ENCODE measurements around the gene TMEM39B. TPM values are rescaled to one million over a fixed set of nuclear protein-coding genes. Genes with fewer than 3 reads are reported as not detected.
A peak's percentile ranks its signal among the peaks of the same experiment; 100 is the strongest.
"Not testable (repeated sequence)": the region's sequence is repeated elsewhere in the genome, so short reads cannot be mapped to it uniquely, and the experiment has no call there.

The TMEM39B gene

DNA sequence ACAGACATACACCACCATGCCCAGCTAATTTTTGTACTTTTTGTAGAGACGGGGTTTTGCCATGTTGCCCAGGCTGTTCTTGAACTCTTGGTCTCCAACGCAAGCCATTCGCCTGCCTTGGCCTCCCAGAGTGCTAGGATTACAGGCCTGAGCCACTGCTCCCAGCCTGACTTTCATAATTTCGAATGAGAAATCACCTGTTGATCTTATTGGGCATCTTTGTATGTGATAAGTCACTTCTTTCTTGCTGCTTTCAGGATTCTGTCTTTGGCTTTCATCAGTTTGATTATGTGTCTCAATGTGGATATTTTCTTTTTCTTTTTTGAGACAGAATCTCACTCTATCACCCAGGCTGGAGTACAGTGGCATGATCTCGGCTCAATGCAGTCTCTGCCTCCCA lies 75.1 kb downstream of the TMEM39B start:
- 95% methylated on average over 4 of the region's 5 CpGs for WGBS

DNA sequence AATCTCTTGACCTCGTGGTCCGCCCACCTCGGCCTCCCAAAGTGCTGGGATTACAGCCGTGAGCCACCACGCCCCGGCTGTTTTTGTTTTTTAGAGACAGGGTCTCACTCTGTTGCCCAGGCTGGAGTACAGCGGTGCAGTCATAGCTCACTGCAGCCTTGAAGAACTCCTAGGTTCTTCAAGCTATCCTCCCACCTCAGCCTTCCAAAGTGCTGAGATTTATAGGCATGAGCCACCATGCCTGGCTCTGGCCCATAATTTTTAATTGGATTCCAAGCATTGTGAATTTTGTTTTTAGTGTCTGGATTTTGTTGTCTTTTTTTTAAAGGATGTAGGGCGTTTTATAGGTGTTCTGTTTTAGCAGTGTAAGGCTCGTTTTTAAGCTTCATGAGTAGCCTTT lies 78.1 kb downstream of the TMEM39B start:
- Histone ChIP-seq H3K27me3 (ENCODE audit: control insufficient read depth in 1 of 2, insufficient read depth in 1 of 2, low read length in 2 of 2) (no peaks in the 10 kb centered on the region), H3K9ac (ENCODE audit: low read length) (peak overlapping the region; percentile 52), H3K14ac (ENCODE audit: low read length in 2 of 2) (no peak overlapping the region), H2AFZ (ENCODE audit: low read depth, low read length) (no peak overlapping the region), H3K36me3 (ENCODE audit: control insufficient read depth in 1 of 2, insufficient read depth in 2 of 2, low read depth in 1 of 2, low read length in 2 of 2) (peaks cover 13 to 15% of the 10 kb centered on the region in 2 experiments), H4K91ac (ENCODE audit: low read length) (no peak overlapping the region), H3K79me1 (replicated peaks; ENCODE audit: low read length, poor library complexity, severe bottlenecking) (peaks cover 12% of the 10 kb centered on the region), H2BK5ac (ENCODE audit: low read depth, low read length, poor library complexity, severe bottlenecking) (no peak overlapping the region), H3K27ac (ENCODE audit: low read length, poor library complexity, severe bottlenecking) (peak overlapping the region; percentile 65), H3K9me3 (ENCODE audit: control insufficient read depth, low read length) (no peaks in the 10 kb centered on the region), H2BK15ac (ENCODE audit: low read depth, poor library complexity, severe bottlenecking) (no peak overlapping the region), H3K23ac (ENCODE audit: low read length in 2 of 2) (no peak overlapping the region), H2BK12ac (ENCODE audit: low read length in 2 of 2) (no peak overlapping the region), H3K4me3 (ENCODE audit: insufficient read depth in 1 of 2, low read depth in 1 of 2, low read length in 2 of 2) (no peak overlapping the region), H3K18ac (ENCODE audit: low read depth in 1 of 2, low read length in 2 of 2) (no peak overlapping the region), H2AK5ac (ENCODE audit: low read length, severe bottlenecking) (peak overlapping the region; percentile 70), H3K4ac (ENCODE audit: low read depth in 1 of 2, low read length in 2 of 2) (no peak overlapping the region), H3K4me1 (ENCODE audit: control insufficient read depth, insufficient read depth, low read depth, low read length) (peaks cover 7% of the 10 kb centered on the region), H3K4me2 (ENCODE audit: low read length, poor library complexity, severe bottlenecking) (no peak overlapping the region), H2BK120ac (ENCODE audit: low read depth, low read length) (no peak overlapping the region), H4K8ac (ENCODE audit: low read length) (no peak overlapping the region)
- no peak for DNase-seq
- WGBS, result 94% methylated on average over 8 of the region's 9 CpGs

More for the DNA sequence above, 75.1 kb downstream of the TMEM39B start:
- H2BK5ac ChIP-seq (ENCODE audit: low read depth, low read length, poor library complexity, severe bottlenecking); H3K9me3 ChIP-seq (ENCODE audit: control insufficient read depth, low read length); H2BK15ac ChIP-seq (ENCODE audit: low read depth, poor library complexity, severe bottlenecking); H3K79me1 ChIP-seq (replicated peaks; ENCODE audit: low read length, poor library complexity, severe bottlenecking); H2BK12ac ChIP-seq (ENCODE audit: low read length in 2 of 2); H3K9ac ChIP-seq (ENCODE audit: low read length); H4K8ac ChIP-seq (ENCODE audit: low read length); H3K18ac ChIP-seq (ENCODE audit: low read depth in 1 of 2, low read length in 2 of 2); H3K23ac ChIP-seq (ENCODE audit: low read length in 2 of 2); H3K4me2 ChIP-seq (ENCODE audit: low read length, poor library complexity, severe bottlenecking); H2BK120ac ChIP-seq (ENCODE audit: low read depth, low read length); H3K4ac ChIP-seq (ENCODE audit: low read depth in 1 of 2, low read length in 2 of 2); H3K27me3 ChIP-seq (ENCODE audit: control insufficient read depth in 1 of 2, insufficient read depth in 1 of 2, low read length in 2 of 2); H3K4me3 ChIP-seq (ENCODE audit: insufficient read depth in 1 of 2, low read depth in 1 of 2, low read length in 2 of 2); H2AK5ac ChIP-seq (ENCODE audit: low read length, severe bottlenecking); H3K14ac ChIP-seq (ENCODE audit: low read length in 2 of 2); H3K36me3 ChIP-seq (ENCODE audit: control insufficient read depth in 1 of 2, insufficient read depth in 2 of 2, low read depth in 1 of 2, low read length in 2 of 2); DNase-seq; H3K27ac ChIP-seq (ENCODE audit: low read length, poor library complexity, severe bottlenecking); H4K91ac ChIP-seq (ENCODE audit: low read length); H2AFZ ChIP-seq (ENCODE audit: low read depth, low read length): not testable (repeated sequence)
- peaks cover 13% of the 10 kb centered on the region for H3K4me1 ChIP-seq (ENCODE audit: control insufficient read depth, insufficient read depth, low read depth, low read length)

DNA sequence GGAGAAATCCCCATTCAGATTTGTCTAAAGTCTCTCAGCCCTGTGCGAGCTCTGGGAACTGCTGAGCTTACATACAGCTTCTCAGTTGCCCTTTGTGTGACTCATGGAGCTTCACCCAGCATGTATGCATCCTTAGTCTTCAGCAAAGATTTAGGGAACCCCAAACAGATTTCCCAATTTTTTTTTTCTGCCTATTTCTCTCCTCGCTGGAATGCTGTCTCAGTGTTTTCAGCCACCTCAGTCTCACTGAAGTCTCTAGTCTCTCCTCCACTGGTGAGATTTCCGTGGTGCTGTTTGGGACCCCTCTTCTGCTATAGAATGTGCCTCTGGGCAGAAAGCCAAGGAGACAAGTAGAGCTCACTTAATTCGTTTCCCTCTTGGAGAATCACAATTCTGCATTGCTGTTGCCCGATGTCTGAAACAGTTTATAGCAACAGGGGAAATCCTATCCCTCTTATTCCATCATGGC lies 78.6 kb downstream of the TMEM39B start:
- peak; percentile 80 for DNase-seq
- Histone ChIP-seq H2AFZ (ENCODE audit: low read depth, low read length) (no peak overlapping the region), H3K27me3 (ENCODE audit: control insufficient read depth in 1 of 2, insufficient read depth in 1 of 2, low read length in 2 of 2) (no peaks in the 10 kb centered on the region), H3K27ac (ENCODE audit: low read length, poor library complexity, severe bottlenecking) (peak overlapping the region; percentile 65), H2AK5ac (ENCODE audit: low read length, severe bottlenecking) (peak overlapping the region; percentile 59), H3K18ac (ENCODE audit: low read depth in 1 of 2, low read length in 2 of 2) (no peak overlapping the region), H3K9me3 (ENCODE audit: control insufficient read depth, low read length) (no peaks in the 10 kb centered on the region), H3K4me3 (ENCODE audit: insufficient read depth in 1 of 2, low read depth in 1 of 2, low read length in 2 of 2) (peak overlapping the region in 1 of 2 experiments; percentile 31), H3K36me3 (ENCODE audit: control insufficient read depth in 1 of 2, insufficient read depth in 2 of 2, low read depth in 1 of 2, low read length in 2 of 2) (peaks cover 17 to 18% of the 10 kb centered on the region in 2 experiments), H2BK120ac (ENCODE audit: low read depth, low read length) (no peak overlapping the region), H3K14ac (ENCODE audit: low read length in 2 of 2) (no peak overlapping the region), H3K4me2 (ENCODE audit: low read length, poor library complexity, severe bottlenecking) (peak overlapping the region; percentile 34), H3K4me1 (ENCODE audit: control insufficient read depth, insufficient read depth, low read depth, low read length) (peaks cover 7% of the 10 kb centered on the region), H2BK5ac (ENCODE audit: low read depth, low read length, poor library complexity, severe bottlenecking) (no peak overlapping the region), H2BK12ac (ENCODE audit: low read length in 2 of 2) (no peak overlapping the region), H3K9ac (ENCODE audit: low read length) (peak overlapping the region; percentile 52), H3K4ac (ENCODE audit: low read depth in 1 of 2, low read length in 2 of 2) (no peak overlapping the region), H3K79me1 (replicated peaks; ENCODE audit: low read length, poor library complexity, severe bottlenecking) (peaks cover 14% of the 10 kb centered on the region), H2BK15ac (ENCODE audit: low read depth, poor library complexity, severe bottlenecking) (no peak overlapping the region), H3K23ac (ENCODE audit: low read length in 2 of 2) (no peak overlapping the region), H4K91ac (ENCODE audit: low read length) (no peak overlapping the region), H4K8ac (ENCODE audit: low read length) (no peak overlapping the region)
- 75% methylated on average over 5 of the region's 5 CpGs for WGBS

Small RNA genes lying within 50 kb of the gene (small RNA-seq; reads per million reads assigned to genes)
- not detected for gene MIR5585 (ENCODE audit: low read depth)
- not detected for gene RF00017 (ENCODE audit: low read depth)
